Right kidney (tissue), 1 donor: Measurements from ENCODE around the gene SELENOK.

Source experiments
- DNase-seq: peaks from one replicate; pipeline ENCODE4 v3.0.0-alpha.2; 2016

Gene SELENOK

DNA sequence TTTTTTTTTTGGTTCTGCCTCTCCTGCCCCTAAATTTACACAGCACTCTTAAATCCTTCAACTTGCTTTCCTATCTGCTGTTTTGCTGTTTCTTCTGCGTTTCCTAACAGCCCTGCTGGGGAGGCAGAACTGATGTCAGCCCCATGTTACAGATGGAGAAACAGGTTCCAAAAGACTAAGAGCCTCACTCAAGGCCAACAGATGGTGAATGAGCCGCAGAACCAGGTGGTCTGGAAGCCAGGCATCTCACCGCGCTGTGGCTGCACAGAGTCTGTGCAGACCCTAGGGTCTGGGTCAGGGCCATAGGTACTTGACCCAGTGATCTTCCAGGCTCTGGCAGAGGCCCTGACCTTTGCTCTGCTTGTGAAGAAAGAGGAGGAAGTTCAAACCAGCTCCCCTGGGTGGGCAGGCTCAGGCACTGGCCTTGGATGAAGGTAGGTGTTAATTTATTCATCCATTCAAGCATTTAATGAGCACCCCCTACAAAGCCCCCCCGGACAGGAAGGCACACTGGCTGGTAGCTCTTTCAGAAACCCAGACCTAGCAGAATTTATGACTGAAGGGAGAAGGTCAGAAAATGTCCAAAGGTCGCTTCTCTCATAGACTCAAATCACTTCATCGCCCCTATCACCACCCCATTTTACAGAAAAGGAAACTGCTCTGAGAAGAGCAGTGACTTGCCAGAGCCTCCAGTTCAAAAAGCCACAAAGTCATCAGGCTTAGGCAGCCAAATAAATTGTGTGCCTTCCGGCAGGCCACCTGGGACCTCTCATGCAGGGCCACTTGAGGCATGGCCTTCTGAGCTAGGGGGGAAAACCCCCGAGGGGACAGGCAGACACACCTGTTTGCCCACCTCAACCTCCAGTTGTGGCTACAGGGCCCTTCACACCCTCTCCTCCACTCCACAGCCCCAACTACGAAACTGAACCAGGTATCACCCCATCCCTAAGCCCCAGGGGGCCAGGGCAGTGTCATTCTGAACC lies 48.2 kb downstream of the SELENOK start:
- peak; percentile 11 for DNase-seq

DNA sequence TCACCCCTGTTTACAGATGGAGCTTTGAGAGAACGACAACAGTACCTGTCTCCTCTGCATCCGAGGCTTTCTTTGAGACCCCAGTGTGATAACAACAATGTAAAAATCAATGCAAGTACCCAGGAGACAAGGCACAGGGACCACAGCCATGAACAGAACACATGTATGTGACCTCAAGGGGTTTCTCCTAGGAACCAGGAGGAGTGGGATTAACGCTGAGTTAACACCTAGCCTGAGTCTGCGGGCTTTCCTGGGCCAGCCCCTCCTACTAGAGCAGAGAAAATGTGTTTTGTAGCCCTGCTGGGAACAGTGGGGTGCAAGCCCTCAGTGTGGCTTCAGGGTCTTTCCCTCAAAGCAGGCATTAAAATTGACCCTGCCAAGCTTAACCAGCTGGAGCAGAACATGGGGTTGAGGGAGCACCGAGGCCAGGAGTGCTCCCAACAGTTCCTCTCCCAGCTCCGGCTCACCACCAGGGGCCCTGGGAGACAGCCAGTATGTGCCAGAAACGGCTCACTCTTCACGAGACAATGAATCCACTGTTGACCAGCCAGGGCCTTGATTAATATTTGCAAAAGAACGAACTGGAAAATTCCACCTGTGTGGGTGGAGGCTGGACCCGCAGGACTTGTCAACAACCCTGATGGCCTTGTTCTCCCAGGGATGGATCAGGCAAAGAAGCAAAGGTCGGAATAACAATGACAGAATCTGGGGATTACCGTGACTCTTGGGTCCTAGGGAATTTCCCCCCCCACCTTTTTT lies 49.0 kb downstream of the SELENOK start:
- peak; percentile 34 for DNase-seq

DNA sequence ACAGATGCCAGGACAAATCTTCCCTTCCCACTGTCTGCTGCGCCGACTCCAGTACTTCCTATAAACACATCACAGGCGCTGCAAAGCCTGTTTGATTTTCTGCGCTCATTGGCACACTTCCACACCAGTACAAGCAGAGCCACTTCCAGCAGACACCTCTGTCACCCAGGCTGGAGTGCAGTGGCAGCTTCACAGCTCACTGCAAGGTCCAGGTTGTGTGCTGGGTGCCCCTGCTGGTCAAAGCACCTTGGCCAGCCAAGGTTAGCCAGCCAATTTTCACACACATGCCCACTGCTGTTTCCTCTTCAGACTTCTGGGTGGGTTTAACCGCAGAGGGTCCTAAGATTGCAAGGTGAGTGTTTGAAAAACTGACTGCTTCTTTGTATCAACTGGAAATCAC lies 50.4 kb downstream of the SELENOK start:
- DNase-seq = no peak

DNA sequence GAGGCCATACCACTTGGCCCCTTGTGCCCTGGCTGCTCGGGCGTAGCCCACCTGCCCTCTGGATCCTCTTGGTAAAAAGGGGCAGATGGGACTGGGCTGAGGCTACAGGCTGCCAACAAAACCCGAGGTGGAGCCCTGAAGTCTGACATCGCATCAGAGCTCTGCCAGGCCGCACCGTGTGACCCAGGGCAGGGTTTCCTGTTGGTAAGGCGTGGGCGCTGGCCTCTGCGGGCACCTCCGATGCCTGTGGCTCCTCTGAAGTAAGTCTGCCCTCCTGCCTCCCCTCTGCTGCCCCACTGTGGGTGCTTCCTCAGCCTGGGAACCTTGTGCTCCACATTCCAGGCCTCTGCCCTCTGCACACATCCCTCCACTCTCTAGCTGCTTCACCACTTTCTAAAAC lies 54.3 kb downstream of the SELENOK start:
- DNase-seq = no peak

DNA sequence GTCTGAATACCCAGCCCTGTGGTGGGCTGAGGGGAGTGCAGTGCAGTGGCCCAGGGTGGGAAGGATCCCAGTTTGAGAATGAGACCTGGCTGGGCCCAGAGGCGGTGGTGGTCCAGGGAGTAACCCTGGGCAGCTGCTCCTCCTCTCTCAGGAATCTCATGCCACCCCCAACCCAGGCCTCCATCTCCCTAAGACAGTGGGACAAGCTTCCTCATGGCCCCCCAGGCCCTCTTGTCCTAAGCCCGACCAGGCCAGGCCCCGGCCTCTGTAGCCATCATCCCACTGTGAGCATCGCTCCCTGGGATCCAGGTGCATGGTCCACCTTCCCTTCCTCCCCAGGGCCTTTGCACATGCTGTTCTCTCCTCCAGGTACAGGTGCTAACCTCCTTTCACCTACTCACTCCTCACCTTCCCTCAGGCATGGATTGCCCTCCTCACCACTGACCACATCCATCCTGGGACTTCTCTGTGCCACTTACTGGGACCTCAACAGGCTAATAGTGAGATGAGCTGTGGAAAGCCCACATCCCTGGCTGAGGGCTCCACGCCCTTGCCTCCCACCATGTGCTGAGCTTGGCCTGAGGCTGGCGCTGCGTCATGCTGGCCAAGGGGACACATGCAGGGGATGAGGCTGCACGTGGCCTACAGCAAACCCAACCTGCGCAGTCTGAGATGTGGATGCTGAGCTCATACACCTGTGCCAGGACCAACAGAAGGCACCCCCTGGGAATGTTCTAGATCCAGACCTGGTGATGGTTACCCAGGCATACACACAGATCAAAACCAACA lies 55.4 kb downstream of the SELENOK start:
- DNase-seq = no peak

DNA sequence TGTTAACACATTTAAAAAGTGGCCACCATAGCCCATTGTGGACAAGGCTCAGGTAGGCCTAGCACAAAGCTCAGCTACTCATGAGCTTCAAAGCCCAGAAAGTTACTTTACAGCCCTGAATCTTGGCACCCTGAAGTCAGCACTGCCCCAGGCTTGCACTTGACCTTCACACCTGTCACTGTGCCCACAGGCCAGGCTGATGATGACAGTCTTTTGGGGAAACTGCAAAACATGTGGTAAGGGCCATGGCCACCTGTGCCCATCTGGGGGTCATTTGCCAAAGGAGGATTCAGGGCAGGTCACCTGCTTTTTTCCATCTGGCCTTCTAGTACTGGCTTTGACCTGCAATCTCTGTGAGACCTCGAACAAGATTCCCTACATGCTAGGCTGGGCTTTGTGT lies 56.4 kb downstream of the SELENOK start:
- no peak for DNase-seq

DNA sequence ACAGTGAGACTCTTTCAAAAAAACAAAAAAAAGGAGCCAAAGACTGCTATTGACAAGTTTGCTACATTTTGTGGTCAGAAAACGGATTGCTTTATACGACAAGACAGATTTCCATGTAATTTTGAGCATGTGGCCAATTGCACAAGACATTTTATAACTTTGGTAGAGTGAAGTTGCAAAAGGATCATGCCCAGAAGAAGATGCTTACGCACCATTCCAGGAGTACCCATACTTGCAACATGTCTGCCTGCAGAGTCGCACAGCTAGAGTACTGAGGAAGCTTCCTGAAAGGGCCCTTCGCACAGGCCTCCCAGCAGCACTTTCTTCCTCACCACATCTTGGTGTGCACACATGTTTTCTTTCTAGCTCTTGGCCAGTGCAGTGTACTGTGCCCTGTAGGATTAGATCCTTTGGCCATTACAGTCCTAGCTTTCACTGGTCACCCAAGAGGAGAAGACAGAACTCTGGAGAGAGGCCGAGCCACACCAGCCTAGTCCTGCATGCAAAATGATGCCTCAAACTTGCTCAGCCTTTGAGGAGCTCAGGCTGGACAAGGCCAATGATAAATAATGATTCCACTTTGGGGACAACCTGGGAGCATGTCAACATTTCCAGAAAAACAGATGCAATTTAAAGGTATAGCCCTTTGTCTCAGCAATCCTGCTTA lies 57.1 kb downstream of the SELENOK start:
- DNase-seq = no peak
